NCI-H774 (cell line): ENCODE data around the gene C18orf54.
"Not testable (repeated sequence)": the region's sequence is repeated elsewhere in the genome, so short reads cannot be mapped to it uniquely, and the experiment has no call there.

Source experiments
- DNase-seq: peaks from one replicate; lab custom pipeline; 2025; lab: John Stamatoyannopoulos, UW

C18orf54 gene

DNA sequence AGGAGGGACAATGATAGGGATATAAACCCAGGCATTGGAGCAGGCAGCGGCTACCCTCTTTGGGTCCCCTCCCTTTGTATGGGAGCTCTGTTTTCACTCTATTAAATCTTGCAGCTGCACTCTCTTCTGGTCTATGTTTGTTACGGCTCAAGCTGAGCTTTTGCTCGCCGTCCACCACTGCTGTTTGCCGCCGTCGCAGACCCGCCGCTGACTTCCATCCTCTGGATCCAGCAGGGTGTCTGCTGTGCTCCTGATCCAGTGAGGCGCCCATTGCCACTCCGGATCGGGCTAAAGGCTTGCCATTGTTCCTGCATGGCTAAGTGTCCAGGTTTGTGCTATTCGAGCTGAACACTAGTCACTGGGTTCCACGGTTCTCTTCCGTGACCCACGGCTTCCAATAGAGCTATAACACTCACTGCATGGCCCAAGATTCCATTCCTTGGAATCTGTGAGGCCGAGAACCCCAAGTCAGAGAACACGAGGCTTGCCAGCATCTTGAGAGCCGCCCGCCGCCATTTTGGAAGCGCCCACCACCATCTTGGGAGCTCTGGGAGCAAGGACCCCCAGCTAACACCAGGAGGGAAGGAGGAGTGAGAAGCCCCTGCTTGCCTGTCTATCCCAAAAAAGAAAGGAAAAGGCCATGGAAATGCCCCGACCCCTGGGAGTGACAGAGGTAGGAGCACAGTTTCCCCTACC is 29.2 kb downstream of the C18orf54 start:
- not testable (repeated sequence) for DNase-seq

DNA sequence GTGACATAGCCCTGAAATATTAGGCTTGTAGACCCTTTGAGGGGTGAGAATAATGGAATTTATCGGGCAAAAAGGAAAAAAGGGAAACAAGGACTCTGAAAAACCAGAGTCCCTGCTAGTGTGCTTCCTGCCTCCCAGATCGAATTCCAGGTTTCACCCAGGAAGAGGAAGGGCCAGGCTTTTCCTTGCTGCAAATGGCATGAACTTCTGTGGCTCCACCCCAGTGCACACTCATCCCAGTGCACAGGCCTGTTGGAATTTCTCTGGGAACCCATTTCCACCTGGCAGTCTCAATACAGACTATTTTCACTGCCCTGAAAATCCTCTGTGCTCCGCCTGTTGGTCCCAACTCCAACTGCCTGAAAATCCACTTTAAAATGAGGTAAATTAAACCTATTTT is 29.9 kb downstream of the C18orf54 start:
- no peak for DNase-seq

DNA sequence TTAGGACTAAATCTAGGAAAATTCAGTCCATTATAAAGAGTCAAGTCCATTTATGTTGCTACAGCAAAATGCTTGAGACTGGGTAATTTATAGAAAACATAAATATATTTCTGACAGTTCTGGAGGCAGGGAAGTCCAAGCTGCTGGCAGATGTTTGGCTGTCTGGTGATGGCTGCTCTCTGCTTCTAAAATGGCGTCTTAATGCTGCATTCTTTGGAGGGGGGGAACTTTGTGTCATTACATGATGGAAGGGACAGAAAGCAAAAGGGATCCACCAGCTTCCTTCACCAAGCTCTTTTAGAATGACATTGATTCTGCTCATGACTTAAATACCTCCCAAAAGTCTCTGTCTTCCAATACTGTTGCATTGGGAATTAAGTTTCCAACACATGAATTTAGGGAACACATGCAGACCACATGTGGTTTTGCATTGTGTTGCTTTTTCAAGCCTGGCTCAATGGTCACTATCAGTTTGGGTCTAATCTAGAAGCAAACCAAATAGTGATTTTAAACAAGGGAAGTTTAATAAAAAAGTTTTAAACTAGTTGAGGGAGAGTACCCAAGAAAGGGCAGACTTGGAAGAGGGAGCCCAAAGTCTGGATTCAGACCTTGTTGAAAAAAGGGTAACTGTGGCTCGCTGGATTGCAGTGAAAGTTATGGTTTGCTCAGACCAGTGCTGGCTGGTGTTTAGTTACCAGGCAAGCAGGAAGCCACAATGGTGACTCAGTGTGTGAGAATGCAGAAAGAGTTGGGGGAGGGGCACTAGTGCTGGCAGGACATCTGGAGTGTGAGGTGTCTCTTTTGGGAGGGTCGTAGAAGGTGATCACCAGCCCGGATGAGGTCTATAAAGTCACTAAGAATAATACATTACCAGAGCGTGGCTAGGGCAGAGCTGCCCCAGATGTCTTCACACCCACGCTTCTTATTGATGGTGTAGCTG is 30.8 kb downstream of the C18orf54 start:
- DNase-seq = no peak

DNA sequence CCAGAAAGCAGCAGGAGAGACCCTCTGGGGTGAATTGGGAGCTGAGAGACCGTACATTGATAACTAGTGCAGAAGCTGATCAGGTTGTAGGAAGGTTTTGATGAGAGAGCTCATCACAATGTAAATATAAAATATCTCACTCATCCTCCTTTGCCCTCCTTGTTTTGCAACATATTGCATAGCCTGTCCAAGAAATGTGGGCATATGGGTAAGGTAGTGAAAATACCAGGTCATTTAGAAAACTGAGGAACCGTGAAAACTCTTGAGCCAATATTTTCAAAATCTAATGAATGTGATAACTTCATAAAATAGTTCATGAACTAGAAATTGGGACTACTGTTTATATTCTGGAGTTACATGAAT is 31.4 kb downstream of the C18orf54 start:
- DNase-seq = no peak

DNA sequence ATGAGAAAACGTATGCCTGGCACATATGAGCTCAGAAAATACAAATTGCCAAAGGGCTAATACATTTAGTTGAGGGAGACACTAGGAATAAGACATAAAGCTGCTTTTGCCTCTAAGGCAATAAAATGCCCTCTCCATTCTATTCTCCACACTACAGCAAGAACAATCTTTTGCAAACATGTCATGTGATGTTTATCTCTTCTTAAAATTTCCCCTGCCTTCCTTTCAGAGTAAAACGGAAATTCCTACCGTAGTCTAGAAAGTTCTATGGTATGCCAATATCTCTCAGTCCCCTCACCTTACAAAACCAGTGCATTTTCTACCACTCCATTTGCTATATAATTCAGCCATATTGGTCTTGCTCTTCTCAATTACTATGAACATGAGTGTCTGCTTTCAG is 33.1 kb downstream of the C18orf54 start:
- DNase-seq = no peak

DNA sequence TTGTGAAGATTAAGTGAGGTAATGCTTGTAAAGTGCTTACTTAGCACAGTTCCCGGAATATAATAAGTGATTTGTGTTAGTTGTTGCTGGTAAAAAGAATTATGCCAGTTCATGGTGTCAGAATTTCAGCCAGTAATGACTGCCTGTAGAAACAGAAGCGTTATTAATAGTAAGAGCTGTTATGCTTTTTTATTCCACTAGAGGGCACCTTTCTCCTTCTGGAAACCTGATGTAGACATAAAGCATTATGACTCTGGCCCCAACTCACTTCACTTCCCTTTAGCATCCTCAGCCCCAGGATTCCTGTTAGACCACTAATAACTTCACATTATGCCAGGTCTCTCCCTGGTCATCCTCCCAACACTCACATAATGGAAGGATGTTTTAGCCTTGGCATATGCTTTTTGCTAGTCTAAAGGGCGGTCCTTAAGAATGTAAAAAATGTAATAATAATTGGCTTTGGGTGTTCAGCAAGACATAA is 34.9 kb downstream of the C18orf54 start:
- peak; percentile 30 for DNase-seq

DNA sequence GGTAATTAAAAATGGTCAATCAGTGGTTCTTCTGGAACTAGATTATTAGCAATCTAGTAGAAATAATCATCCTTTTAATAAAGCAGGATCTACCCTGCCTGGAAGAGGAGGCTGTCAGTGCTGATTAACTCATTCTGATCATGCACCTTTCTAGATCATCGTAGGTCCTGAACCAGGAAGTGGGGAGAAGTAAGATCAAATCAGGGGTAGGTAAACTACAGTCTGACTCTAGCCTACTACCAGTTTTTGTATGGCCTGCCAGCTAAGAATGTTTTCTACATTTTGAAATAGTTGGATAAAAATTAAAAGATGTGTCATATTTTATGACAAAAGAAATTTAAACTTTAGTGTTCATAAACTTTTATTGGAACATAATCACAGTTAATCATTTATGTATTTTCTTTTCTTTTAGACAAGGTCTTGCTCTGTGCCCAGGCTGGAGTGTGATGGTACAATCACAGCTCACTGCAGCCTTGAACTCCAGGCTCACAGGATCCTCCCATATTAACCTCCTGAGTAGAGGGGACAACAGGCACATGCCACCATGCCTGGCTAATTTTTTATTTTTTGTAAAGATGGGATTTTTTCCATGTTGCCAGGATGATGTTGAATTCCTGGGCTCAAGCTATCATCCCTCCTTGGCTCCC is 36.1 kb downstream of the C18orf54 start:
- no peak for DNase-seq

DNA sequence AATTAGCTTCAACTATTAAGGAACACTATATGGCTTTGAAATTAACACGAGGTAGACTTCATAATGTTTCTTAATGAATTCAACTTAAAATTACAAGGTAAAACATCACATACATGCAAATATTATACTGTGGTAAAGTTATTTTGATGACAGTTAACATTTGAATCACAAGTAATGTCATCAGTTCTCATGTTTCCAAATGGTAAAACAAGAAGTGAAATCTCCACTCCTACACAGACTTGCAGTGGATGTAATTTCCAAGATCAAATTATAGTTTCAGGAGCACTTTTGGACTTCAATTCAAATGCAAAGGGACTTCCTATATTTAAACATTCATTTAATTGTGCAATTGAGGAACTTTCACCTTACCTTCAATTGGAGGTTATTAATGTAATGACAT is 39.1 kb downstream of the C18orf54 start:
- no peak for DNase-seq

DNA sequence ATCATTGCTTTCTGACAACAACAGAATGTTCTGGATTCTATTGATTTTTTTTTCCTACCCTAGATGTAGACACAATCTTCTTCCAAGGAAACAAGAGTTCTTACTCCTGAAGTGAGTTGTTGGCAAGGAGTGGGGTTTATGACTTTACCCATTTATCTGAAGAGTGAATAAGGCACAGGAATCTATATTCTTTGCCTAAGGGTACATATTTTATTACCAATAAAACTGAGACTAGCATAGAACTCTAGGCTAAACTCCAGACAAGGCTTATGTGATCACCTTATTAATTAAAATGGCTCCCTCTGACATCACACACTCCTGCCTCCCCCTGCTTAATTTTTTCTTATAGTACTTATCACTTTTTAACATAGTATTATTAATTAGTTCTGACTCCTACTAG is 47.6 kb downstream of the C18orf54 start:
- no peak for DNase-seq

DNA sequence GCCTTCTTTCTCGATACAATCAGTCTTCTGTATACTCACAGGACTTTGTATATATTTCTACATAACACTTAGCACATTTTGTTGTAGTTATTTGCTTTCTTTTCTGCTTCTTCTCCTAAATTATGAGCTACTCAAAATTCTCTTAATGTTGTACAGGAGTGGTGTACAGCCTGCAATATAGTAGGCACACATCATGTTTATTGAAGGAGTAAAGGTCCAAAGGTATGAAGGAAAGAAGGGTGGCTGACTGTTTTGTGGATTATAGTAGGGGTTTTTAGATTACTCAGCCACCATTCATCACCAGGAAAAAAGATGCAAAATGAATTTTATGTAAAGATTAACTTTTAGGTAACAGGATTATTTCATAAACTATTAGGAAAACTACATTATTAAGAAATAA is 54.1 kb downstream of the C18orf54 start:
- no peak for DNase-seq

DNA sequence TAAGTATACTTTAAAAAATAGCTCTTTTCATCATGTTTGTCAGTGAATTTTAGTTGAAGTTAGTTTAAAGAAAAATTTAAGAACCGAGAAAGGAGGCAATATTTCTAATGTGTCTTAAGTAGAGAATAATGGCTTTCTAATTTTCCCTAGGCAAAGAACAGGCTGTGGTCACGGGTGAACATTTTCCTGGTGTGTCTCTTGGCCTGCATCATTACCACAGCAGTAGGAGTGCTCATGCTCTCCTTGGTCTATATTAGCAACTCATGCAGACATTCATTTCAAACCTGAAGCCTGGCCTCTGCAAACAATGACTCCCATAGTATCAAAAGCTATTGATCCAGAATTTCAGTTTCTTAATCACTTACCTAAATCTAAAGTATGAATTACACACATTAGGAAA is 57.4 kb downstream of the C18orf54 start:
- DNase-seq = no peak

DNA sequence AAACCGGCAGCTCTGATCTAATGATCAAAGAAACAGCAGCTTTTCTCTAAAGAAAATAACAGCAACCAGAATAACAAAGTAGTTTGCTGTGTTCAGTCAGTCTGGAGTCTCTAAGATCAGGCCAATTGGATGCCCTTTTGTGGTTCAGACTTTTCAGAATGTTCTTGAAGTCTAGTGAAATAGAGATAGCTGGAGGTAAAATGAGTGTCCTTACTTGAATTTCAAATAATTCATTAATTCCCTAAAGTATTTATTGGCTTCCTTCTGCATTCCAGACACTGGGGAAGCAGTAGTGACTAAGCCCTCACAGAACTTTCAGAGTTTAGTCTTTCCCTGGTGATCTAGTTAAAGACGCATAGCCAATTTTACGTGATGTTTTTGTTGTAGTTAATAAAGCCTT is 58.7 kb downstream of the C18orf54 start:
- DNase-seq = no peak

DNA sequence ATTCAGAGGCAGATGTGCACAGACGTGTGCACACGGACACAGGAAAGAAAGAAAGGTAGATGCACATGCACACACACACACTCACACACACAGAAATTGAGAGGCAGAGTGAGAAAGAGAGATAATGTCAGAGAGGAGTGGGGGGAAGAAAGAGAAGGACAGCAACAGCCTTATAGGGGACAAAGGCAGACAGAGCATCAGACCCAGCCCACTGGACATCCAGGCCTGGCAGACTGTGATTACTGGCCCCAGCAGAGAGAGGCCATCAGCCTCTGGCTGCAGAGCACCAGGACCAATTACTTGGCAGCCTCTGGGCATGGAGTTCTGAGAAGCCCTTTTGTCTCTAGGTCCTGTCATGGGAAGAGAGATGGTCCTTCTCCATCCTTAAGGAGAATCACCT is 66.1 kb downstream of the C18orf54 start:
- DNase-seq = no peak

DNA sequence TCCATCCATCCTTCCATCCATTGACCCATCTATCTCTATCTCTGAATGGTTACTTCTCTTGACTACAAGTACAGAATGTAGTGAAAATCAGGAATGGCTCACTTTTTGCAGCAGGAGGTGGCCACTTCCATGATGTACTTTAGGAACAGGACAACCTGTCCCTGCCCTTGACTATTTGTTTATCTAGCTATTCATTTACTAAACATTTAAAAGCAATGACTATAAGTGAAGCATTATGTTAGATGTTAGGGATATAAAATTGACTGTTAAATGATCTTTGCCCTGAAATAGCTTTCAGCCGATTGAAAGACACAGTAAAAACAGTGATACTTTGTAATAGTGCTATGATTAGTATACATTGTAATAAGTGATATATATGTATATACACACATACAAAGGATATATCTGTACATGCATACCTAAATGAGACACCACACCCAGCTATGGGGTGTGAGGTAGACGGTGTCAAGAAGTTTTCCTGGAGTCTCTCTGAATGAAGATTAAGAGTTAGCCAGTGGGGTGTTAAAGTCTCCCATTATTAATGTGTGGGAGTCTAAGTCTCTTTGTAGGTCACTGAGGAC is 68.5 kb downstream of the C18orf54 start:
- no peak for DNase-seq
